A549 (cell line): ENCODE data around the gene TTLL13.

Experiments used
- CTCF ChIP-seq: fragments of >200 bp; sonication (Bioruptor Twin); formaldehyde crosslinking; IDR thresholded peaks from 3 replicates; pipeline ENCODE4 v1.5.1; 2016
- SREBF2 ChIP-seq: fragments of 450-650 bp; IDR thresholded peaks from 2 replicates; pipeline ENCODE4 v1.6.1; 2014; ENCODE audit warnings: mild to moderate bottlenecking, moderate library complexity
- ZNF302 ChIP-seq: fragments of 250-450 bp; sonication (Bioruptor Pico); IDR thresholded peaks from 2 replicates; pipeline ENCODE4 v1.9.0; 2021; ENCODE audit warnings: inconsistent platforms, mild to moderate bottlenecking, moderate library complexity

GRCh38 chr15:90223441-90224165, 25.8 kb upstream of the TTLL13 start:
- TF ChIP-seq CTCF (no peak), ZNF302 (no peak), SREBF2 (no peak)
